ENCODE measurements around the gene NAGLU.

The NAGLU gene

DNA sequence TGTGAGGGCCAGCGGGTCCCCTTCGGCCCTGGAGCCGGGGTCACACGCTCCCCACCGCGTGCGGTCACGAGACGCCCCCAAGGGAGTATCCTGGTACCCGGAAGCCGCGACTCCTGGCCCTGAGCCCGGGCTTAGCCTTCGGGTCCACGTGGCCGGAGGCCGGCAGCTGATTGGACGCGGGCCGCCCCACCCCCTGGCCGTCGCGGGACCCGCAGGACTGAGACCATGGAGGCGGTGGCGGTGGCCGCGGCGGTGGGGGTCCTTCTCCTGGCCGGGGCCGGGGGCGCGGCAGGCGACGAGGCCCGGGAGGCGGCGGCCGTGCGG is at the start of gene NAGLU:
TSS of gene NAGLU (plus strand) at position 194 of the 324 bp plus-strand sequence. CDS start at position 226, 32 bp downstream.
- peak; percentile 96 for DNase-seq

DNA sequence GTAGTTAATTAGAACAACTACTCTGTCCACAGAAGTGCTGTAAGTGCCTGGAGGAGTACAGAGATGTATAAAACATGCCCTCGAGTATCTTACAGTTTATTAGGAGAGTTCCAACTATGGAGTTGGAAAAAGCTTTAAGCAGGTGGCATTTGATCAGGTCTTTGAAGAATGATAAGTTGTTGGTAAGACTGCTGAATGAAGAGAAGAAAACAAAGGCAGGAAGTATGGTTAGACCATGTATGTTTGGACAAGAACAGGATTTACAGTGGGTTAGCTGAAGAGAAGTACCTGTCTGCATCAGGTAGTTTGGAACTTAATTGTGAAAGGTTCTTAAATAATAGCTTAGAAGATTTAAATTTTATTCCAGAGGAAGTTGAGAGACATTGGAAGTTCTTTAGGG is 48.0 kb upstream of the NAGLU start:
- DNase-seq, result no peak

DNA sequence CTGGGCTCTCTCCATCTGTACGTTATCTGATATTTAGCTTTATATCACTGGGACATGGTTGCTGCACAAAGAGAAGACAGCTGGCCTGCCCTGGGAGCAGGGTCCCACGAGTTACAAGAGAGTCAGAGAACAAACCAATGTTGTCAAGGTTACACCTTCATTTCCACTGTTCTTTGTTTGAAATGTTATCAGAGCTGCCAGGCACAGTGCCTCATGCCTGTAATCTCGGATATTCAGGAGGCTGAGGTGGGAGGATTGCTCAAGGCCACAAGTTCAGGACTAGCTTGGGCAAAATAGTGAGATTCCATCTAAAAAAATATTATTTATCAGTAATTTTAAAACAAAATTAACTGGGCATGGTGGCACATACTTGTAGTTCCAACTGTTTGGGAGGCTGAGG is 42.7 kb upstream of the NAGLU start:
- no peak for DNase-seq

GRCh38 chr17:42494673-42495072 is 41.4 kb upstream of the NAGLU start:
- no peak for DNase-seq

- DNase-seq, result no peak
These were observed 37.2 kb upstream of the NAGLU start for GRCh38 chr17:42498828-42499227.

DNA sequence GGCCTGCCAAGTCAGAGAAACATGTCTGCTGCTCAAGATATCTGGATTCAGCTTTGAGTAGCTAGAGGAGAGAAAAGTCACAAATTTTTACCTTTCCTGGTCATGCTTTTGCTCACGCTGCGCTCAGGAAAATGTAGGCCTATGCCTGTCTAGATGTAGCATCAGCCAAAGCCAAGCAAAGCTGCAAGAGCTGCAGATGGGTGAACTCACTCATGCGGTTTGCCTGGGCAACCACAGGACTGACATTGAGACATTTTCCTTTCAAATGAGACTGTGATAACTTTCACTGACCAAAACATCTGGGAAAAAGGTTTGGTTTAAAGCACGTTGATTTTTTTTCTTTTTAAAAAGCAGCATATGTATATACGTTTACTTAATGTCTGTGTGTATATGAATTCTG is 34.0 kb upstream of the NAGLU start:
- no peak for DNase-seq

GRCh38 chr17:42502926-42503325 is 33.1 kb upstream of the NAGLU start:
- DNase-seq, result no peak

GRCh38 chr17:42507671-42508070 is 28.4 kb upstream of the NAGLU start:
- DNase-seq, result no peak

- DNase-seq, result no peak
These were observed 27.4 kb upstream of the NAGLU start for GRCh38 chr17:42508426-42509165.

GRCh38 chr17:42509409-42509808 is 26.6 kb upstream of the NAGLU start:
- no peak for DNase-seq

DNA sequence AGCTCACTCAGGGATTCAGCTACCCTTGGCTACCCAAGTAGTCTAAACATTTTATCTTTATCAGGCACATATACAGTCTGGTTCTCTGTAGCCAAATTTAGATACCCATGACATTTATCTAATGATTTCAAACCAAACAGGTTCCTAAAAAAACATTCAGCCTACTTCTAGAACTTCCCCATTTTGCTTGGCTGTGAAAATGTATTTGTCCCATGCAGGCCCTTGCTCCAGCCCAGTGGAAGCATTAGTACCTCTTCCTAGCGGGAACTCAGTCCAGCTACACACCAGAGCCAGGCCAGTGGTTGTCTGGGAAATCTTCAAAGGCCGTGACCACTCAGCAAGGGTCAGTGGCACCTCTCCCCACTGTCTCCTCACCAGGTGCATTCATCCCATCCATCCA is 26.2 kb upstream of the NAGLU start:
- no peak for DNase-seq

DNA sequence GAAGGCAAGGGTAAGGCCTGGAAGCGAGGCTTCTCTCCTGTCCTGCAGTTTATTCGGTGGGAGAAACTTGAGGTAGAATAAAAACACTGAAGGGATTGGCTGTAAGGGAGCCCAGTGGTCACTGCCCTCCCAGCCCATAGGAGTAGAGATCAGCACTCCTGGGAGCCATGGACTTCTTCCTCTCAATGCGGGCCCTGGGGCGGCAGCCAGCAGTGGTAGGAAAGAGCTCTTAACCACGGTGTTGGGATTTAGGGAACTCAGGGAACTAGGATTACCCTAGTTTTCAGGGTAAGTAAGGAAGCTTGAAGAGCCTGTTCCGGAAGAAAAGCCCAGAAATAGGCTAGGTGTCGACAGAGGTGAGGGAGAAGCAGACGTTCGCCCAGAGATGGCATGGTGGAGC is 23.8 kb upstream of the NAGLU start:
- DNase-seq, result no peak

- no peak for DNase-seq
These were observed 23.2 kb upstream of the NAGLU start for GRCh38 chr17:42512733-42513251.

DNA sequence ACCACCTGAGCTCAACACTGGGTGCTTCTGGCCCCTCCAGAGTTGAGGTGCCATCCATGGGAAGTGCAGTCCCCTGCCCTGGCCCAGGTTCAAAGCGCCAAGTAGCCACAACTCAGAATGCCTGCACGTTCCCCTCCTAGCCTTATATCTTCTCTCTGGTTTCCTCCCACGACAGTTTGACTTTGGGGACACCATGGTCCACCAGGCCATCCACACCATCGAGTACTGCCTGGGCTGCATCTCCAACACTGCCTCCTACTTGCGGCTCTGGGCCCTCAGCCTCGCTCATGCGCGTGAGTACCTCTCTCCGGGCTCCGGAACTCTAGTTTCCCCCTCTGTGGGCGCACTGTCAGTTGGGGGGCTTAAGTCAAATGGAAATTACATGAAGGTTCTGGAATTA is 22.4 kb upstream of the NAGLU start:
- DNase-seq, result no peak

DNA sequence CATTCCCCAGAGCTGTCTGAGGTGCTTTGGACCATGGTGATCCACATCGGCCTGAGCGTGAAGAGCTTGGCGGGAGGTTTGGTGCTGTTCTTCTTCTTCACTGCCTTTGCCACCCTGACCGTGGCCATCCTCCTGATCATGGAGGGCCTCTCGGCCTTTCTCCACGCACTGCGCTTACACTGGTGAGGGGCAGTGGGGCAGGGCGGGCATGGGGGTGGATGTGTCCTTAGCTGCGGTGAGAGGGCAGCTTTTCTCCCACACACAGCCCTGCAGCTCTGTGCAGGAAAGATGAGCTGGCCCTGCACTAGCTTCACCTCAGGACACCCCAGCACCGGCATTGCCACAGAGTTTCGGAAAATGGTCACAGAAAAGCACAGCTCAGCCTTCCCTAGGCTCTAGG is 21.8 kb upstream of the NAGLU start:
- DNase-seq, result no peak

- DNase-seq, result no peak
These were observed 21.2 kb upstream of the NAGLU start for GRCh38 chr17:42514867-42515266.

GRCh38 chr17:42517516-42517915 is 18.5 kb upstream of the NAGLU start:
- DNase-seq, result peak; percentile 77

DNA sequence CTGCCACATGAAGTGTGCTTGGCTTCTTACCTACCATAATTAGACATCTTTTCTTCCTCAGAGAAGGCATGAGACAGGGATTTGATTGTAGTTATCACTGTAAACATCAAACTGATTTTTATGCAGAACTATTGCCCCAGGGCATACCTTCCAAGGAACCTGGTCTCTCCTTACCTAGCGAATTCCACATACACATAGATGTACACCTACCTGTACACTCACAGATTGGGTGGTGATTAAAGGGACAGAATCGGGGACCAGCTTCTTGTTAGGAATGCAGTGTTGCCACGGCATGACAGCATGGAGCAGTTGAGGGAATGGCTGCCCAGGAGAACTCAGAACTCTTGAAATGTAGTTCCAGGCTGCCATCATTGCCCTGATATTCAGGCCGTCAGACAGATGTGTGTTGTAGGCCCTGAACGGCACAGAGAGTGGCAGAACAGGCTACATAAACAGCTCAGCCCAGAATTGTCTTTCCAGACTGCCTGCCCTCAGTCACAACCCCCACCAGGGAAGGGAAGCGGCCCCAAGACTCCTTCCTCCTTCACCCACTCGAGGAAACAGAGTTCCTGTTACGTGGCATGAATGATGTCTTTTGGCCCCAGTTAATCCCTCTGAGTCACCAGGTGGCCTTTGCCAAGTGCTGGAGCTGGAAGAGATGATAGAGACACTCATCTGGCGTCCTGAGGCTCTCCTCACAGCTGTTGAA is 17.8 kb upstream of the NAGLU start:
- no peak for DNase-seq

DNA sequence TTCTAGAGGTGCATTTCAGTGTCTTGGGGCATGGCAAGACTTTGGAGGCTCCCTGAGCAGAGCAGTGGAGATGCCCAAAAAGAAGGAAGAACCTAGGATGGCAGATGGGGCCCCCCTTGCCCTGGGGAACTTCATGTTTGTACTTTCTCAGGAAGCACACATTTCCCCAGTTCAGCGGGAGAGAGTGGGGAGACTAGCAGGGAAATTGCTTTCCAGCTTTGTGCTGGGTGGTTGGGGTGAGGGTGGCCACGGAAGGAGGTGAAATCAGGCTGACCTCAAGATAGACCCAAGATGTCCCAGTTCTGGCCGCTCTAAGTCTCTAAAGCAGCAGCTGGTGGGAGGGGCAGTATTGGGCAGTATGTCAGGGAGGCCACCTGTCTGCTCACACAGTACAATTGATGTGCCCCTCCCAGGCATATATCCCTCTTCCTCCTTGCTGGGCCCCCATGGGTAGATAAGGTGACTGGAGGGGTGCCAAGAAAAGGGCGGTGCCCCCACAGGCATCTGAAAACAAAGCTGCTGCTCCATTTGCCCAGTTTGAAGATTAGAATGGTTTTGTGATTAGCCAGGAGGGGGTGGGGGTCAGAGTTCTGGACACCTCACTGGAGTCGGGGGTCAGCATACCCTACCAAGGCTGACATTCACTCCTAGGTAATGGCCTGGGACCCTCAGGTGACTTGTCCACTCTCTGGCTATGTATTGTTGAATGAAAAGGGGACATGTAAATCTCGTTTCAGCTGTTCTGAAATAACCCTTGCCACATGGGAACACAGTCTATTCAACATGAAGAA is 17.1 kb upstream of the NAGLU start:
- no peak for DNase-seq

GRCh38 chr17:42519546-42520491 is 16.2 kb upstream of the NAGLU start:
- no peak for DNase-seq

DNA sequence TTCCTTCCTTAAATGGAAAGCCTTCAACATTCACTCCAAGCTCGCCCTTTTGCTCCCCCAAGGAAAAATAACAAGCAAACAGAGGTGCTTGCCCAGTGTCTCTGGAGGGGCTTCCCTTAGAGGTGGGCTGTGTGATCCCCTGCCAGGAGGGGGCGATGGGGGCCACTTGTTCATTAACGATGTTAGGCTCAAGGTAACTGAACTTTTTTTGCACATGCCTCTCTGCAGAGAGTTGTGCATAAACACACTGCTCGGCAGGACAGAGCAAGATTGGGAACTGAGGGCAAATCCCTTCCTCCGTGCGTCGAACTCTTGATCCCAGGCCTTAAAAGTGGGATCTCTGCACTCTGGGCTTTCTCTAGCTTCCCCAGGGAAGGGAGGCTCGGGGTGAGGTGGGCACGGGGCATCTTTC is 15.5 kb upstream of the NAGLU start:
- no peak for DNase-seq

GRCh38 chr17:42521036-42521435 is 15.0 kb upstream of the NAGLU start:
- DNase-seq, result no peak
